Stimulated activated naive CD8-positive, alpha-beta T cell treated with anti-CD3 and anti-CD28 coated beads, Interleukin-15, Interleukin-2, amounts not matched to agents 100 ng/mL and 50 ng/mL, for 24 hours (primary cell): ENCODE results near the gene YY1.

ENCODE experiments used
- H3K27ac Mint-ChIP-seq: one replicate; pipeline ENCODE4 v1.8.0; 2021; ENCODE audit warnings: mild to moderate bottlenecking, mixed read lengths
- H3K27me3 Mint-ChIP-seq: one replicate; pipeline ENCODE4 v1.8.0; 2021; ENCODE audit warnings: mixed read lengths
- H3K36me3 Mint-ChIP-seq: one replicate; pipeline ENCODE4 v1.8.0; 2021; ENCODE audit warnings: low read depth, mixed read lengths
- H3K4me1 Mint-ChIP-seq: one replicate; pipeline ENCODE4 v1.8.0; 2021; ENCODE audit warnings: low read depth, mixed read lengths
- H3K4me3 Mint-ChIP-seq: one replicate; pipeline ENCODE4 v1.8.0; 2021; ENCODE audit warnings: mild to moderate bottlenecking, mixed read lengths
- H3K9me3 Mint-ChIP-seq: one replicate; pipeline ENCODE4 v1.8.0; 2021; ENCODE audit warnings: mixed read lengths

Gene YY1

GRCh38 chr14:100330388-100330931 lies 91.5 kb downstream of the YY1 start:
- H3K4me3 Mint-ChIP-seq: no peak overlapping the region
- no peaks in the 10 kb centered on the region for H3K27me3 Mint-ChIP-seq
- no peaks in the 10 kb centered on the region for H3K4me1 Mint-ChIP-seq
- peaks cover 10% of the 10 kb centered on the region for H3K36me3 Mint-ChIP-seq
- H3K27ac Mint-ChIP-seq: no peak overlapping the region
- no peaks in the 10 kb centered on the region for H3K9me3 Mint-ChIP-seq

DNA sequence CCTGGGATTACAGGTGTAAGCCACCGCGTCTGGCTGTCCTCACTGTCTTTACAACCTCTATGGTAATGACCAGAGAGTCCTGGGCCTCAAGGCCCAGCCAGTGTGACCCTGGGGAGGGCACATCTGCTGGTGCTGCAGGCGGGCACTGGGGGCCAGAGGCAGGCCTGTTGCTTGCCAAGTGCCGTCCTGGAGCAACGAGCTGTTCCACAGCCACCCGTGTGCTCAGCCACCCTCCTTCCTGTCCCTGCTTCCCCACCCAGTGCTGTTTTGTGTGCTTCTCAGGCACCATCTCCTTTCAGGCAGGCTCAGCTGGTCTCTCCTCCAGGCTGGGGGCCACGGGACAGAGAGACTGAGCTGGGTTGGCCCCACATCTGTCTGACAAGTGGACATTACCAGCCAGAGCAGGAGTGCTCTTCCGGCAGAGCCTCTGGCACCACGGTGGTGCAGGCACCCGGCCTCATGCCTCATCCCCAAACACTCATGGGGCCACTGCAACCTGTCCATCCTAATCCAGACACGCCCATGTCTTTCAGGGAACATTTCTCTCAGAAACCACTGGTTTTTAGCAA lies 93.2 kb downstream of the YY1 start:
- Mint-ChIP-seq H3K27ac (no peak overlapping the region), H3K9me3 (no peaks in the 10 kb centered on the region), H3K4me1 (peaks cover 3% of the 10 kb centered on the region), H3K4me3 (no peak overlapping the region), H3K27me3 (no peaks in the 10 kb centered on the region), H3K36me3 (peaks cover 26% of the 10 kb centered on the region)
